ENCODE measurements around the gene BACH2.

BACH2 gene

GRCh38 chr6:89989742-89990141, 306.9 kb downstream of the BACH2 start:
- H3K14ac ChIP-seq (ENCODE audit: low read length in 2 of 2): no peak overlapping the region
- H3K4me2 ChIP-seq (ENCODE audit: low read length, poor library complexity, severe bottlenecking): no peak overlapping the region
- H3K23ac ChIP-seq (ENCODE audit: low read length in 2 of 2): no peak overlapping the region
- H4K8ac ChIP-seq (ENCODE audit: low read length): no peak overlapping the region
- no peak overlapping the region for H3K18ac ChIP-seq (ENCODE audit: low read depth in 1 of 2, low read length in 2 of 2)
- H3K4me1 ChIP-seq (ENCODE audit: control insufficient read depth, insufficient read depth, low read depth, low read length): peaks cover 13% of the 10 kb centered on the region
- 61% methylated on average over 4 of the region's 4 CpGs for whole genome bisulfite sequencing
- H3K4me3 ChIP-seq (ENCODE audit: insufficient read depth in 1 of 2, low read depth in 1 of 2, low read length in 2 of 2): no peak overlapping the region
- no peak overlapping the region for H2AK5ac ChIP-seq (ENCODE audit: low read length, severe bottlenecking)
- no peak overlapping the region for H3K4ac ChIP-seq (ENCODE audit: low read depth in 1 of 2, low read length in 2 of 2)
- H2AFZ ChIP-seq (ENCODE audit: low read depth, low read length): no peak overlapping the region
- H4K91ac ChIP-seq (ENCODE audit: low read length): no peak overlapping the region
- no peak overlapping the region for H2BK5ac ChIP-seq (ENCODE audit: low read depth, low read length, poor library complexity, severe bottlenecking)
- no peaks in the 10 kb centered on the region for H3K9me3 ChIP-seq (ENCODE audit: control insufficient read depth, low read length)
- H3K9ac ChIP-seq (ENCODE audit: low read length): no peak overlapping the region
- no peak overlapping the region for H2BK120ac ChIP-seq (ENCODE audit: low read depth, low read length)
- no peaks in the 10 kb centered on the region for H3K79me1 ChIP-seq (replicated peaks; ENCODE audit: low read length, poor library complexity, severe bottlenecking)
- peak; percentile 30 for DNase-seq
- H2BK12ac ChIP-seq (ENCODE audit: low read length in 2 of 2): no peak overlapping the region
- H3K36me3 ChIP-seq (ENCODE audit: control insufficient read depth in 1 of 2, insufficient read depth in 2 of 2, low read depth in 1 of 2, low read length in 2 of 2): no peaks in the 10 kb centered on the region
- H2BK15ac ChIP-seq (ENCODE audit: low read depth, poor library complexity, severe bottlenecking): no peak overlapping the region
- H3K27ac ChIP-seq (ENCODE audit: low read length, poor library complexity, severe bottlenecking): peak overlapping the region; percentile 33
- no peaks in the 10 kb centered on the region for H3K27me3 ChIP-seq (ENCODE audit: control insufficient read depth in 1 of 2, insufficient read depth in 1 of 2, low read length in 2 of 2)

- H2AFZ ChIP-seq (ENCODE audit: low read depth, low read length): no peak overlapping the region
- H3K4me2 ChIP-seq (ENCODE audit: low read length, poor library complexity, severe bottlenecking): no peak overlapping the region
- WGBS: 100% methylated on average over 2 of the region's 2 CpGs
- no peak overlapping the region for H2BK5ac ChIP-seq (ENCODE audit: low read depth, low read length, poor library complexity, severe bottlenecking)
- H3K9ac ChIP-seq (ENCODE audit: low read length): no peak overlapping the region
- H2BK15ac ChIP-seq (ENCODE audit: low read depth, poor library complexity, severe bottlenecking): no peak overlapping the region
- H3K27me3 ChIP-seq (ENCODE audit: control insufficient read depth in 1 of 2, insufficient read depth in 1 of 2, low read length in 2 of 2): no peaks in the 10 kb centered on the region
- H3K9me3 ChIP-seq (ENCODE audit: control insufficient read depth, low read length): no peaks in the 10 kb centered on the region
- no peak overlapping the region for H3K4ac ChIP-seq (ENCODE audit: low read depth in 1 of 2, low read length in 2 of 2)
- no peak for DNase-seq
- peaks cover 13% of the 10 kb centered on the region for H3K4me1 ChIP-seq (ENCODE audit: control insufficient read depth, insufficient read depth, low read depth, low read length)
- no peak overlapping the region for H3K27ac ChIP-seq (ENCODE audit: low read length, poor library complexity, severe bottlenecking)
- H3K36me3 ChIP-seq (ENCODE audit: control insufficient read depth in 1 of 2, insufficient read depth in 2 of 2, low read depth in 1 of 2, low read length in 2 of 2): no peaks in the 10 kb centered on the region
- no peak overlapping the region for H3K4me3 ChIP-seq (ENCODE audit: insufficient read depth in 1 of 2, low read depth in 1 of 2, low read length in 2 of 2)
- H3K14ac ChIP-seq (ENCODE audit: low read length in 2 of 2): no peak overlapping the region
- H3K18ac ChIP-seq (ENCODE audit: low read depth in 1 of 2, low read length in 2 of 2): no peak overlapping the region
- H3K79me1 ChIP-seq (replicated peaks; ENCODE audit: low read length, poor library complexity, severe bottlenecking): no peaks in the 10 kb centered on the region
- no peak overlapping the region for H2AK5ac ChIP-seq (ENCODE audit: low read length, severe bottlenecking)
- no peak overlapping the region for H2BK12ac ChIP-seq (ENCODE audit: low read length in 2 of 2)
- H4K8ac ChIP-seq (ENCODE audit: low read length): no peak overlapping the region
- H4K91ac ChIP-seq (ENCODE audit: low read length): no peak overlapping the region
- no peak overlapping the region for H3K23ac ChIP-seq (ENCODE audit: low read length in 2 of 2)
- H2BK120ac ChIP-seq (ENCODE audit: low read depth, low read length): no peak overlapping the region
Observed at GRCh38 chr6:89987830-89988229, 308.8 kb downstream of the BACH2 start.

- 92% methylated on average over 3 of the region's 3 CpGs for WGBS
Observed at GRCh38 chr6:89987140-89987539, 309.5 kb downstream of the BACH2 start.

GRCh38 chr6:89986650-89987074, 310.0 kb downstream of the BACH2 start:
- Histone ChIP-seq H2AK5ac (ENCODE audit: low read length, severe bottlenecking) (no peak overlapping the region), H3K36me3 (ENCODE audit: control insufficient read depth in 1 of 2, insufficient read depth in 2 of 2, low read depth in 1 of 2, low read length in 2 of 2) (no peaks in the 10 kb centered on the region), H3K4me3 (ENCODE audit: insufficient read depth in 1 of 2, low read depth in 1 of 2, low read length in 2 of 2) (no peak overlapping the region), H3K4me1 (ENCODE audit: control insufficient read depth, insufficient read depth, low read depth, low read length) (peaks cover 13% of the 10 kb centered on the region), H2AFZ (ENCODE audit: low read depth, low read length) (no peak overlapping the region), H3K4me2 (ENCODE audit: low read length, poor library complexity, severe bottlenecking) (no peak overlapping the region), H3K9me3 (ENCODE audit: control insufficient read depth, low read length) (no peaks in the 10 kb centered on the region), H2BK12ac (ENCODE audit: low read length in 2 of 2) (no peak overlapping the region), H2BK5ac (ENCODE audit: low read depth, low read length, poor library complexity, severe bottlenecking) (no peak overlapping the region), H2BK15ac (ENCODE audit: low read depth, poor library complexity, severe bottlenecking) (no peak overlapping the region), H3K4ac (ENCODE audit: low read depth in 1 of 2, low read length in 2 of 2) (no peak overlapping the region), H3K14ac (ENCODE audit: low read length in 2 of 2) (no peak overlapping the region), H3K9ac (ENCODE audit: low read length) (peak overlapping the region; percentile 6), H3K18ac (ENCODE audit: low read depth in 1 of 2, low read length in 2 of 2) (no peak overlapping the region), H3K27me3 (ENCODE audit: control insufficient read depth in 1 of 2, insufficient read depth in 1 of 2, low read length in 2 of 2) (no peaks in the 10 kb centered on the region), H3K79me1 (replicated peaks; ENCODE audit: low read length, poor library complexity, severe bottlenecking) (no peaks in the 10 kb centered on the region), H4K8ac (ENCODE audit: low read length) (no peak overlapping the region), H3K23ac (ENCODE audit: low read length in 2 of 2) (no peak overlapping the region), H2BK120ac (ENCODE audit: low read depth, low read length) (no peak overlapping the region), H3K27ac (ENCODE audit: low read length, poor library complexity, severe bottlenecking) (no peak overlapping the region), H4K91ac (ENCODE audit: low read length) (no peak overlapping the region)
- peak; percentile 25 for DNase-seq
- WGBS: 72% methylated on average over 3 of the region's 3 CpGs

More at GRCh38 chr6:89987140-89987539, 309.5 kb downstream of the BACH2 start:
- H2BK120ac ChIP-seq (ENCODE audit: low read depth, low read length): no peak overlapping the region
- peaks cover 13% of the 10 kb centered on the region for H3K4me1 ChIP-seq (ENCODE audit: control insufficient read depth, insufficient read depth, low read depth, low read length)
- H2AK5ac ChIP-seq (ENCODE audit: low read length, severe bottlenecking): no peak overlapping the region
- no peak overlapping the region for H2BK15ac ChIP-seq (ENCODE audit: low read depth, poor library complexity, severe bottlenecking)
- no peak overlapping the region for H4K91ac ChIP-seq (ENCODE audit: low read length)
- H3K9me3 ChIP-seq (ENCODE audit: control insufficient read depth, low read length): no peaks in the 10 kb centered on the region
- no peak overlapping the region for H3K18ac ChIP-seq (ENCODE audit: low read depth in 1 of 2, low read length in 2 of 2)
- no peaks in the 10 kb centered on the region for H3K36me3 ChIP-seq (ENCODE audit: control insufficient read depth in 1 of 2, insufficient read depth in 2 of 2, low read depth in 1 of 2, low read length in 2 of 2)
- DNase-seq: no peak
- no peak overlapping the region for H3K14ac ChIP-seq (ENCODE audit: low read length in 2 of 2)
- no peak overlapping the region for H3K4ac ChIP-seq (ENCODE audit: low read depth in 1 of 2, low read length in 2 of 2)
- no peak overlapping the region for H4K8ac ChIP-seq (ENCODE audit: low read length)
- H3K27ac ChIP-seq (ENCODE audit: low read length, poor library complexity, severe bottlenecking): no peak overlapping the region
- no peak overlapping the region for H3K4me2 ChIP-seq (ENCODE audit: low read length, poor library complexity, severe bottlenecking)
- no peak overlapping the region for H2BK5ac ChIP-seq (ENCODE audit: low read depth, low read length, poor library complexity, severe bottlenecking)
- no peak overlapping the region for H3K4me3 ChIP-seq (ENCODE audit: insufficient read depth in 1 of 2, low read depth in 1 of 2, low read length in 2 of 2)
- peak overlapping the region; percentile 6 for H3K9ac ChIP-seq (ENCODE audit: low read length)
- no peaks in the 10 kb centered on the region for H3K27me3 ChIP-seq (ENCODE audit: control insufficient read depth in 1 of 2, insufficient read depth in 1 of 2, low read length in 2 of 2)
- H2AFZ ChIP-seq (ENCODE audit: low read depth, low read length): no peak overlapping the region
- no peaks in the 10 kb centered on the region for H3K79me1 ChIP-seq (replicated peaks; ENCODE audit: low read length, poor library complexity, severe bottlenecking)
- H3K23ac ChIP-seq (ENCODE audit: low read length in 2 of 2): no peak overlapping the region
- peak overlapping the region in 1 of 2 experiments; percentile 21 for H2BK12ac ChIP-seq (ENCODE audit: low read length in 2 of 2)
